HCT116 (cell line): ENCODE results near the gene RMRP. TPM values are rescaled to one million over a fixed set of nuclear protein-coding genes. Genes with fewer than 3 reads are reported as not detected.

Source experiments
- ATAC-seq: fragments of 200-7000 bp; cut with Tn5 transposase; 2 replicates; pipeline ENCODE4 v1.9.1; 2020; ENCODE audit warnings: mild to moderate bottlenecking, moderate library complexity
- BruUV-seq: library from RNA; stranded (reverse); fragments of 400-500 nt; replicated peaks from 2 replicates; lab custom pipeline; 2021; lab: Mats Ljungman, UMichigan
- CTCF ChIA-PET: fragments of 300-600 bp; sonication (Branson Sonifier 250); formaldehyde crosslinking; loops from one replicate; lab custom pipeline; 2021; ENCODE audit warnings: antibody characterized with exemption; lab: Charles Lee
- POLR2A ChIA-PET: fragments of 300-600, 350-600 bp; sonication (Branson Sonifier 250); formaldehyde crosslinking; loops from one replicate; lab custom pipeline; 2021; ENCODE audit warnings: antibody characterized with exemption; lab: Charles Lee
- RAD21 ChIA-PET, 2 experiments: fragments of 300-600 bp; sonication (Branson Sonifier 250); formaldehyde crosslinking; loops; one replicate each; lab custom pipeline; 2023; ENCODE audit warnings: low total read pairs in 2 of 2; ENCODE audit not compliant: uncharacterized antibody in 2 of 2, unreplicated experiment in 2 of 2, low non-redundant PET in 1 of 2; lab: Charles Lee
- DNase-seq: peaks from one replicate; pipeline ENCODE4 v3.0.0-alpha.2; 2010; ENCODE audit warnings: low read depth, low spot score
- H2AFZ ChIP-seq: fragments of 200-600 bp; shearing (Covaris generic), sonication (generic); 2 replicates; pipeline ENCODE4 v1.6.1; 2017; ENCODE audit warnings: low read depth, mixed run types, mixed read lengths, antibody characterized with exemption, low read length; ENCODE audit not compliant: poor library complexity, severe bottlenecking
- H3K27ac ChIP-seq: 2 replicates; pipeline ENCODE4 v1.5.1; 2012; ENCODE audit warnings: low read depth, low read length
- H3K27me3 ChIP-seq: fragments of 200-600 bp; sonication (generic); 2 replicates; pipeline ENCODE4 v1.6.1; 2016; ENCODE audit warnings: mixed run types, low read length, mixed read lengths; ENCODE audit not compliant: insufficient read depth
- H3K36me3 ChIP-seq, 2 experiments: fragments of 200-500 bp in 1 of 2; fragments of 200-600 bp in 1 of 2; sonication (Bioruptor generic) in 1 of 2; sonication (generic) in 1 of 2; 2 replicates each; pipeline versions ENCODE4 v1.5.1 to v1.6.1; 2014 to 2016; ENCODE audit warnings: low read length in 2 of 2, inconsistent platforms in 1 of 2, mixed read lengths in 1 of 2, mixed run types in 1 of 2; ENCODE audit not compliant: insufficient read depth in 2 of 2, control insufficient read depth in 1 of 2
- H3K4me1 ChIP-seq, 2 experiments: fragments of 200-600 bp in 1 of 2; sonication (generic) in 1 of 2; 2 replicates each; pipeline versions ENCODE4 v1.5.1 to v1.6.1; 2012 to 2017; ENCODE audit warnings: low read length in 2 of 2, inconsistent platforms in 1 of 2, mild to moderate bottlenecking in 1 of 2, mixed read lengths in 1 of 2, mixed run types in 1 of 2, moderate library complexity in 1 of 2; ENCODE audit not compliant: insufficient read depth in 2 of 2, control insufficient read depth in 1 of 2
- H3K4me2 ChIP-seq: fragments of 200-600 bp; sonication (generic); 2 replicates; pipeline ENCODE4 v1.6.1; 2017; ENCODE audit warnings: mixed run types, low read length, mixed read lengths
- H3K4me3 ChIP-seq, 2 experiments: fragments of 200-600 bp in 1 of 2; sonication (generic) in 1 of 2; replicated peaks in 1 of 2; 2 replicates each; pipeline ENCODE4 v1.5.1; 2011 to 2016; ENCODE audit warnings: low read length in 2 of 2, control low read depth in 1 of 2, low read depth in 1 of 2, mild to moderate bottlenecking in 1 of 2, mixed read lengths in 1 of 2, mixed run types in 1 of 2
- H3K79me2 ChIP-seq: fragments of 200-600 bp; sonication (generic); 2 replicates; pipeline ENCODE4 v1.6.1; 2017; ENCODE audit warnings: mild to moderate bottlenecking, mixed run types, low read length, moderate library complexity, mixed read lengths; ENCODE audit not compliant: insufficient read depth
- H3K9ac ChIP-seq: fragments of 200-600 bp; sonication (generic); 2 replicates; pipeline ENCODE4 v1.6.1; 2016; ENCODE audit warnings: low read length, mixed read lengths
- H3K9me2 ChIP-seq: fragments of 200-600 bp; sonication (generic), shearing (Covaris generic); 2 replicates; pipeline ENCODE4 v1.6.1; 2017; ENCODE audit warnings: mixed run types, mild to moderate bottlenecking, moderate library complexity; ENCODE audit not compliant: insufficient read depth
- H3K9me3 ChIP-seq, 2 experiments: fragments of 200-500 bp in 1 of 2; fragments of 200-600 bp in 1 of 2; sonication (Bioruptor generic) in 1 of 2; sonication (generic) in 1 of 2; 2 replicates each; pipeline ENCODE4 v1.6.1; 2014 to 2017; ENCODE audit warnings: low read length in 2 of 2, mixed read lengths in 2 of 2, inconsistent platforms in 1 of 2, low read depth in 1 of 2, mild to moderate bottlenecking in 1 of 2, mixed run types in 1 of 2, moderate library complexity in 1 of 2; ENCODE audit not compliant: control insufficient read depth in 1 of 2, insufficient read depth in 1 of 2
- H4K20me1 ChIP-seq: fragments of 200-600 bp; sonication (generic), shearing (Covaris generic); 2 replicates; pipeline ENCODE4 v1.6.1; 2017; ENCODE audit warnings: mixed run types, mild to moderate bottlenecking, moderate library complexity; ENCODE audit not compliant: insufficient read depth
- CBX3 ChIP-seq: IDR thresholded peaks from 2 replicates; pipeline ENCODE4 v1.6.1; 2012; ENCODE audit warnings: low read depth
- ELF1 ChIP-seq: IDR thresholded peaks from 2 replicates; pipeline ENCODE4 v1.6.1; 2012; ENCODE audit warnings: low read depth, borderline replicate concordance
- EZH2 ChIP-seq: fragments of 200-600 bp; sonication (generic); IDR thresholded peaks from 2 replicates; pipeline ENCODE4 v1.6.1; 2017; ENCODE audit warnings: antibody characterized with exemption, mixed run types
- POLR2A ChIP-seq: IDR thresholded peaks from 2 replicates; pipeline ENCODE4 v1.7.0; 2011; ENCODE audit warnings: borderline replicate concordance; ENCODE audit not compliant: insufficient read depth, insufficient read length; ENCODE audit errors: extremely low read depth
- POLR2AphosphoS5 ChIP-seq: IDR thresholded peaks from 2 replicates; pipeline ENCODE4 v1.6.1; 2011; ENCODE audit warnings: mild to moderate bottlenecking, low read depth, low read length, moderate library complexity
- SP1 ChIP-seq: IDR thresholded peaks from 2 replicates; pipeline ENCODE4 v1.6.1; 2012; ENCODE audit warnings: low read depth
- SRF ChIP-seq: IDR thresholded peaks from 2 replicates; pipeline ENCODE4 v1.6.1; 2012; ENCODE audit warnings: low read depth
- YY1 ChIP-seq: IDR thresholded peaks from 2 replicates; pipeline ENCODE4 v1.6.1; 2011; ENCODE audit warnings: low read length, low read depth, moderate library complexity, mild to moderate bottlenecking; ENCODE audit not compliant: insufficient replicate concordance; ENCODE audit errors: extremely low read depth
- ZFX ChIP-seq: fragments of 450-650 bp; IDR thresholded peaks from 2 replicates; pipeline ENCODE4 v1.6.1; 2017
- intact Hi-C: fragments of 100-400 bp; cut with micrococcal nuclease; formaldehyde crosslinking; loops from 2 replicates; pipeline ENCODE4 v1.10.0; 2022
- total RNA-seq: library from RNA; stranded (reverse); gene quantifications from one replicate; pipeline ENCODE4 v1.2.1, GENCODE V29; 2021; ENCODE audit not compliant: unreplicated experiment
- TF ChIP-seq, protein P1 (sequence below): IDR thresholded peaks from 2 replicates; pipeline ENCODE4 v1.6.1; 2011; ENCODE audit warnings: mild to moderate bottlenecking, low read length, moderate library complexity; ENCODE audit not compliant: insufficient replicate concordance; ENCODE audit errors: extremely low read depth
- TF ChIP-seq, protein P2 (sequence below), 3 experiments: fragments of 200-600 bp in 1 of 3; sonication (generic) in 1 of 3; IDR thresholded peaks in 2 of 3; conservative IDR thresholded peaks in 1 of 3; 2 replicates each; pipeline ENCODE4 v1.5.1; 2012 to 2017; ENCODE audit warnings: low read depth in 2 of 3, low read length in 2 of 3, antibody characterized with exemption in 1 of 3, borderline replicate concordance in 1 of 3, control low read depth in 1 of 3, mild to moderate bottlenecking in 1 of 3, mixed read lengths in 1 of 3, mixed run types in 1 of 3, moderate library complexity in 1 of 3; ENCODE audit not compliant: insufficient read depth in 1 of 3

RMRP gene
- total RNA-seq, 1 experiment from 2014 or later = 30,969 TPM

DNA sequence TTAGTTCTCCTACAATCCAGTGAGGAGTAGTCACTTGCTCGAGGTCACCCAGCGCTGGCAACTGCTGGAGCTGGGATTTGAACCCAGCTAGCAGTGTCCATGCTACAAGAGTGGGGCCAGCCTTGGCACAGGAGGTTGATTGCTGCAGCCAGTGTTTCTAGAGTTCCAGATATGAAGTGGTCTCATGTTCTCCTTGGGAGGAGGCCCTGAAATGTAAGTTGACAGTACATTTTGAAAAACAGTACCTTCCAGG, 1.1 kb upstream of the RMRP start (continued):
- no peak for TF ChIP-seq CBX3
- no peak for TF ChIP-seq ZFX
- TF ChIP-seq SRF = no peak

DNA sequence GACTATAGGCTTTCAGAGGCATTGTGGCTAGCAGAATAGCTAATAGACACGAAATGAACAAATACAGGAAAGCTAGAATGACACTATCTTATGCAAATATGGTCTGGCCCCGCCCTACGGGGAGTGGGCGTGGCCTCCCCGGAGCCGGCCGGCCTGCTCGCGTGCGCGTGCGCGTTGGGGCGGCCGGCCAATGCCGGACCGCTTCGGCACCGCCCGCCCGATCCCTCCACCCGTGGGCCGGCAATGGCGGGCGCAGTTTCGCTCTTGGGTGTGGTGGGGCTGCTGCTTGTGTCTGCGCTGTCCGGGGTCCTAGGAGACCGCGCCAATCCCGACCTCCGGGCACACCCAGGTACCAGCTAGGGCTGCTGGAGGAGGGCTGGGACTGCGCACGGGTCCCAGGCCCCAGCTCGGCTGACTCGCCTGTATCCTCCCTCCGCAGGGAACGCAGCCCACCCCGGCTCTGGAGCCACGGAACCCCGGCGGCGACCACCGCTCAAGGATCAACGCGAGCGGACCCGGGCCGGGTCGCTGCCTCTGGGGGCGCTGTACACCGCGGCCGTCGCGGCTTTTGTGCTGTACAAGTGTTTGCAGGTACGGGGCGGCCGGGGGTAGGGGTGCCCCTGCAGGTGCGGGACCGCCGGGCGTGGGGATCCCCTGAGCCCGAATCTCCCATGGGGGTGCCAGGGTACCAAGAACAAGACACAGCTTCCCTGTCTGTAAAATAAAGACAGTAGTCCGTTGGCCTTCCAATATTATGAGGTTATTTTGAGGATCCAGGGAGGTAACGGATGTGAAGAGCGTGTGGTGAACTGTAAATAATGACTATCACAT, 533 bp upstream of the RMRP start, which contains the start of gene CCDC107:
TSS of gene CCDC107 (plus strand) at position 156 of the 831 bp plus-strand sequence. CDS start at position 244, 88 bp downstream.
- BruUV-seq = TSS peak; percentile 64
- H3K4me1 ChIP-seq = peaks cover 10 to 41% of the 10 kb centered on the region in 2 experiments; a peak in 3 of 4 replicates

More for the DNA sequence above, 533 bp upstream of the RMRP start, which contains the start of gene CCDC107:
- peaks cover 6 to 21% of the 10 kb centered on the region in 2 experiments; a peak in 3 of 4 replicates for H3K36me3 ChIP-seq
- peak within 1 kb of the TSS; percentile 68 to 75 for H3K4me3 ChIP-seq
- H2AFZ ChIP-seq = peak within 1 kb of the TSS; percentile 70
- ChIA-PET CTCF (interaction anchor here (0.9 to 2.6 kb wide), 9 partner anchors 11 to 105 kb away, joined by 3 to 12 read pairs (median 3); partner anchors contain the start of genes CREB3, TESK1, TLN1 and TPM2), RAD21 (interaction anchor here (0.8 kb wide), 2 partner anchors 30 to 38 kb away, joined by 3 read pairs; no protein-coding TSS in a partner anchor), POLR2A (interaction anchor here (0.8 to 2.9 kb wide), 7 partner anchors 10 to 98 kb away, joined by 3 to 11 read pairs (median 4); partner anchors contain the start of genes CREB3 and TLN1)
- DNase-seq = no peak
- ATAC-seq = peak; percentile 69
- H3K27ac ChIP-seq = peak within 1 kb of the TSS; percentile 85
- H3K9me3 ChIP-seq = no peaks in the 10 kb centered on the region
- H4K20me1 ChIP-seq = no peaks in the 10 kb centered on the region
- peaks cover 12% of the 10 kb centered on the region; the same call in 1 of the 2 replicates for H3K79me2 ChIP-seq
- no peaks in the 10 kb centered on the region for H3K27me3 ChIP-seq
- peak within 1 kb of the TSS; percentile 79 for H3K4me2 ChIP-seq
- peak; percentile 43; the same call in 1 of the 2 replicates for TF ChIP-seq ZFX
- TF ChIP-seq, protein P1, sequence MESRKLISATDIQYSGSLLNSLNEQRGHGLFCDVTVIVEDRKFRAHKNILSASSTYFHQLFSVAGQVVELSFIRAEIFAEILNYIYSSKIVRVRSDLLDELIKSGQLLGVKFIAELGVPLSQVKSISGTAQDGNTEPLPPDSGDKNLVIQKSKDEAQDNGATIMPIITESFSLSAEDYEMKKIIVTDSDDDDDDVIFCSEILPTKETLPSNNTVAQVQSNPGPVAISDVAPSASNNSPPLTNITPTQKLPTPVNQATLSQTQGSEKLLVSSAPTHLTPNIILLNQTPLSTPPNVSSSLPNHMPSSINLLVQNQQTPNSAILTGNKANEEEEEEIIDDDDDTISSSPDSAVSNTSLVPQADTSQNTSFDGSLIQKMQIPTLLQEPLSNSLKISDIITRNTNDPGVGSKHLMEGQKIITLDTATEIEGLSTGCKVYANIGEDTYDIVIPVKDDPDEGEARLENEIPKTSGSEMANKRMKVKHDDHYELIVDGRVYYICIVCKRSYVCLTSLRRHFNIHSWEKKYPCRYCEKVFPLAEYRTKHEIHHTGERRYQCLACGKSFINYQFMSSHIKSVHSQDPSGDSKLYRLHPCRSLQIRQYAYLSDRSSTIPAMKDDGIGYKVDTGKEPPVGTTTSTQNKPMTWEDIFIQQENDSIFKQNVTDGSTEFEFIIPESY = no peak
- peak; percentile 77 for TF ChIP-seq POLR2AphosphoS5
- peak; percentile 74 for TF ChIP-seq POLR2A
- no peak for TF ChIP-seq EZH2
- TF ChIP-seq YY1 = peak; percentile 87
- TF ChIP-seq, protein P2, sequence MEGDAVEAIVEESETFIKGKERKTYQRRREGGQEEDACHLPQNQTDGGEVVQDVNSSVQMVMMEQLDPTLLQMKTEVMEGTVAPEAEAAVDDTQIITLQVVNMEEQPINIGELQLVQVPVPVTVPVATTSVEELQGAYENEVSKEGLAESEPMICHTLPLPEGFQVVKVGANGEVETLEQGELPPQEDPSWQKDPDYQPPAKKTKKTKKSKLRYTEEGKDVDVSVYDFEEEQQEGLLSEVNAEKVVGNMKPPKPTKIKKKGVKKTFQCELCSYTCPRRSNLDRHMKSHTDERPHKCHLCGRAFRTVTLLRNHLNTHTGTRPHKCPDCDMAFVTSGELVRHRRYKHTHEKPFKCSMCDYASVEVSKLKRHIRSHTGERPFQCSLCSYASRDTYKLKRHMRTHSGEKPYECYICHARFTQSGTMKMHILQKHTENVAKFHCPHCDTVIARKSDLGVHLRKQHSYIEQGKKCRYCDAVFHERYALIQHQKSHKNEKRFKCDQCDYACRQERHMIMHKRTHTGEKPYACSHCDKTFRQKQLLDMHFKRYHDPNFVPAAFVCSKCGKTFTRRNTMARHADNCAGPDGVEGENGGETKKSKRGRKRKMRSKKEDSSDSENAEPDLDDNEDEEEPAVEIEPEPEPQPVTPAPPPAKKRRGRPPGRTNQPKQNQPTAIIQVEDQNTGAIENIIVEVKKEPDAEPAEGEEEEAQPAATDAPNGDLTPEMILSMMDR (IDR thresholded peaks at IDR 0.05 in 2 of 3, conservative IDR thresholded peaks at IDR 0.05 in 1 of 3; ENCODE audit: borderline replicate concordance in 1 of 3, insufficient read depth in 1 of 3, low read depth in 2 of 3, low read length in 2 of 3) = peak in 2 of 3 experiments; percentile 44 to 64; a peak in 3 of 6 replicates
- TF ChIP-seq SP1 = no peak
- TF ChIP-seq ELF1 = no peak
- TF ChIP-seq, all 23 proteins: peak for 5
- intact Hi-C loops = loop anchor here (10.0 kb wide), 1 partner anchor 544 kb away; the partner anchor contains the start of gene ATOSB
- Histone ChIP-seq H3K9ac (peak within 1 kb of the TSS; percentile 90), H3K9me2 (no peaks in the 10 kb centered on the region)
